Spleen (tissue), 11 donors: Measurements from ENCODE around the gene LGMN. TPM values are rescaled to one million over a fixed set of nuclear protein-coding genes. Genes with fewer than 3 reads are reported as not detected.
"Not testable (repeated sequence)": the region's sequence is repeated elsewhere in the genome, so short reads cannot be mapped to it uniquely, and the experiment has no call there.

Experiments
- DNase-seq: peaks from one replicate; pipeline ENCODE4 v3.0.0-alpha.2; 2020
- H3K27ac ChIP-seq, 8 donors: fragments of 200-600 bp; sonication (generic) in 7 of 8; 1 replicate in 4 of 8; 2 replicates in 4 of 8; pipeline versions ENCODE4 v1.5.0 to v1.8.0; 2016 to 2021; ENCODE audit warnings: inconsistent platforms in 4 of 8, mild to moderate bottlenecking in 4 of 8, moderate library complexity in 1 of 8
- H3K27me3 ChIP-seq, 7 donors: fragments of 200-600 bp; sonication (generic) in 6 of 7; replicated peaks in 1 of 7; 1 replicate in 4 of 7; 2 replicates in 3 of 7; pipeline versions ENCODE4 v1.5.0 to v1.8.0; 2016 to 2021; ENCODE audit warnings: inconsistent platforms in 3 of 7, mild to moderate bottlenecking in 1 of 7
- H3K36me3 ChIP-seq, 6 donors: fragments of 200-600 bp; sonication (generic) in 5 of 6; 1 replicate in 4 of 6; 2 replicates in 2 of 6; pipeline versions ENCODE4 v1.5.0 to v1.8.0; 2016 to 2021; ENCODE audit warnings: inconsistent platforms in 2 of 6
- H3K4me1 ChIP-seq, 6 donors: fragments of 200-600 bp; sonication (generic) in 5 of 6; 1 replicate in 3 of 6; 2 replicates in 3 of 6; pipeline versions ENCODE4 v1.5.0 to v1.8.0; 2016 to 2021; ENCODE audit warnings: inconsistent platforms in 3 of 6
- H3K4me3 ChIP-seq, 8 donors: fragments of 200-600 bp; sonication (generic) in 7 of 8; 1 replicate in 4 of 8; 2 replicates in 4 of 8; pipeline versions ENCODE4 v1.5.0 to v1.8.0; 2016 to 2021; ENCODE audit warnings: inconsistent platforms in 4 of 8, mild to moderate bottlenecking in 4 of 8, moderate library complexity in 2 of 8
- H3K9me3 ChIP-seq, 8 donors: fragments of 200-600 bp; sonication (generic) in 7 of 8; 1 replicate in 4 of 8; 2 replicates in 4 of 8; pipeline versions ENCODE4 v1.5.0 to v1.8.0; 2016 to 2021; ENCODE audit warnings: inconsistent platforms in 4 of 8
- POLR2A ChIP-seq, 3 donors: fragments of 450-650 bp; IDR thresholded peaks; one replicate each; pipeline ENCODE4 v1.5.1; 2017; ENCODE audit warnings: antibody characterized with exemption in 3 of 3, mild to moderate bottlenecking in 1 of 3
- POLR2AphosphoS5 ChIP-seq, 3 donors: sonication (generic); formaldehyde crosslinking; IDR thresholded peaks; one replicate each; pipeline ENCODE4 v1.5.1; 2017; ENCODE audit warnings: antibody characterized with exemption in 3 of 3
- WGBS, 5 donors: extraction: QIAGEN DNeasy Blood & Tissue Kit in 3 of 5; methylation state at CpG; one replicate each; pipeline versions ENCODE4 v1.1.5 to v1.1.7; 2013 to 2018; 5-methylcytosine and 5-hydroxymethylcytosine counted together
- intact Hi-C: fragments of 100-400 bp; cut with DNase I; formaldehyde crosslinking; loops from one replicate; pipeline ENCODE4 v1.15.0; 2023; ENCODE audit warnings: low total_unique reads
- polyA plus RNA-seq, 3 donors: library from polyadenylated mRNA; stranded (reverse); fragments of 200-250 nt; gene quantifications; one replicate each; pipeline ENCODE4 v1.2.1, GENCODE V29; 2013
- total RNA-seq, 7 donors: library from RNA; depleted of rRNA in 3 of 7; stranded (reverse); fragments of >200 nt in 3 of 7; fragmentation: NEBNext Ultra II Directional in 4 of 7; extraction: Animal tissue kit (Norgen Biotek cat#: 25700) in 4 of 7; gene quantifications; one replicate each; pipeline versions ENCODE4 v1.1.0 to v1.2.1, GENCODE V29; 2016 to 2021
- TF ChIP-seq, protein P1 (sequence below), 11 experiments: fragments of 200-600 bp in 7 of 11; fragments of 450-650 bp in 4 of 11; sonication (generic) in 4 of 11; IDR thresholded peaks in 8 of 11; conservative IDR thresholded peaks in 3 of 11; 1 replicate in 7 of 11; 2 replicates in 4 of 11; pipeline versions ENCODE4 v1.4.0 to v1.8.0; 2016 to 2021; ENCODE audit warnings: antibody characterized with exemption in 11 of 11, inconsistent platforms in 4 of 11, mild to moderate bottlenecking in 1 of 11
- donor health status: healthy with polysubstance abuse.
- donor health status: DM: no; HTN: no; CAD: no; lungs with moderate emphysema.
- donor health status: DM: no; HTN: no; CAD: no.
- donor health status: Bipolar disorder and iron deficiency.
- donor health status: healthy.
- donor health status: DM: no; HTN: no; CAD: no.
- donor health status: DM: yes; HTN: yes; CAD: no.

LGMN gene
- total and polyA plus RNA-seq, 10 donors: 56.6 to 270 (median 196) TPM

DNA sequence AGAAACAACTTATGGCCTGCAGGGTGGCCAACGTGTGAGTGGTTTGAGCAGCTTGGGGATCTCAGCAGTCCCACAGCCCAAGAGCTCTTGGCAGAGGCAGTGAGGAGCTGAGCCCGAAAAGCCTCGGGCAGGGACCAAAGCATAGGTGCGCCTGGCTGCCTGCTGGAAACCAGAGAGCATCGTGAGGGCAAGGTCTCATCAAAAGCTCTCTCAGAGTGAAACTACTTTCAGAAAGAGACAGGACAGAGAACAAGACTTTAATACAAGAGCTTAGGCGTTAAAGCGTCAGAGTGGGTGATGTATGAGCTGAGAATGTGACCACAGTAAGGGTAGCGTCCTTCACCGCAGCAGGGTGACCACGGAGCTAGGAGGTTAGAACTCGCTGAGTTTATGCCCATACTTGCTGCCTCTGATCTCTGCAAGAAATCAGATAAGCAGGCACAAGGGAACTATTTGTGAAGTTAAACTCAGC is 30.8 kb downstream of the LGMN start:
- no peaks in the 10 kb centered on the region for H3K4me1 ChIP-seq
- no peak overlapping the region for H3K4me3 ChIP-seq
- WGBS, 5 donors: 71 to 80% (median 76%) methylated on average over 11 of the region's 11 CpGs
- intact Hi-C loops: no loop called here
- H3K9me3 ChIP-seq: no peaks in the 10 kb centered on the region
- no peak overlapping the region for H3K27ac ChIP-seq
- no peak for TF ChIP-seq POLR2A (IDR thresholded peaks at IDR 0.05)
- TF ChIP-seq, protein P1, sequence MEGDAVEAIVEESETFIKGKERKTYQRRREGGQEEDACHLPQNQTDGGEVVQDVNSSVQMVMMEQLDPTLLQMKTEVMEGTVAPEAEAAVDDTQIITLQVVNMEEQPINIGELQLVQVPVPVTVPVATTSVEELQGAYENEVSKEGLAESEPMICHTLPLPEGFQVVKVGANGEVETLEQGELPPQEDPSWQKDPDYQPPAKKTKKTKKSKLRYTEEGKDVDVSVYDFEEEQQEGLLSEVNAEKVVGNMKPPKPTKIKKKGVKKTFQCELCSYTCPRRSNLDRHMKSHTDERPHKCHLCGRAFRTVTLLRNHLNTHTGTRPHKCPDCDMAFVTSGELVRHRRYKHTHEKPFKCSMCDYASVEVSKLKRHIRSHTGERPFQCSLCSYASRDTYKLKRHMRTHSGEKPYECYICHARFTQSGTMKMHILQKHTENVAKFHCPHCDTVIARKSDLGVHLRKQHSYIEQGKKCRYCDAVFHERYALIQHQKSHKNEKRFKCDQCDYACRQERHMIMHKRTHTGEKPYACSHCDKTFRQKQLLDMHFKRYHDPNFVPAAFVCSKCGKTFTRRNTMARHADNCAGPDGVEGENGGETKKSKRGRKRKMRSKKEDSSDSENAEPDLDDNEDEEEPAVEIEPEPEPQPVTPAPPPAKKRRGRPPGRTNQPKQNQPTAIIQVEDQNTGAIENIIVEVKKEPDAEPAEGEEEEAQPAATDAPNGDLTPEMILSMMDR (IDR thresholded peaks at IDR 0.05 in 8 of 11, conservative IDR thresholded peaks at IDR 0.05 in 3 of 11): no peak
- TF ChIP-seq POLR2AphosphoS5 (IDR thresholded peaks at IDR 0.05): no peak
- peaks cover 0 to 46% (median 3%) of the 10 kb centered on the region in 6 donors for H3K36me3 ChIP-seq
- DNase-seq: no peak
- H3K27me3 ChIP-seq: no peaks in the 10 kb centered on the region

DNA sequence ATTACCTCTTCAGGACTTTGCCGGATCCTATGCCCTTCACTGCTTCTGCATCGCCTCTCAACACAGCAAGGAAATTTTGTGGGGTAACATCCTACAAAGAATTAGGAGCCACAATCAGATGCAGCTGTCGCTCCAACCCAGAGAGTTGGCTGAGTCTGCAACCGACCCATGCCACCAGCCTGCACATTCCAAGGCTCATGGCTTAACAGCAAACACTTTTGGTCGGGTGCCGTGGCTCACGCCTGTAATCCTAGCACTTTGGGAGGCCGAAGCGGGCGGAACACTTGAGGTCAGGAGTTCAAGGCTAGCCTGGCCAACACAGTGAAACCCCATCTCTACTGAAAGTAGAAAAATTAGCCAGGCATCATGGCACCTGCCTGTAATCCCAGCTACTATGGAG is 32.3 kb downstream of the LGMN start:
- H3K27ac ChIP-seq: no peak overlapping the region
- H3K27me3 ChIP-seq: no peaks in the 10 kb centered on the region
- H3K9me3 ChIP-seq: no peaks in the 10 kb centered on the region
- DNase-seq: no peak
- H3K4me1 ChIP-seq: no peaks in the 10 kb centered on the region
- WGBS, 5 donors: 90 to 97% (median 94%) methylated on average over 10 of the region's 10 CpGs
- no peak for TF ChIP-seq POLR2AphosphoS5 (IDR thresholded peaks at IDR 0.05)
- TF ChIP-seq, protein P1 (IDR thresholded peaks at IDR 0.05 in 8 of 11, conservative IDR thresholded peaks at IDR 0.05 in 3 of 11): no peak
- no peak for TF ChIP-seq POLR2A (IDR thresholded peaks at IDR 0.05)
- intact Hi-C loops: no loop called here
- no peak overlapping the region for H3K4me3 ChIP-seq
- H3K36me3 ChIP-seq: peaks cover 4 to 60% (median 10%) of the 10 kb centered on the region in 6 donors

DNA sequence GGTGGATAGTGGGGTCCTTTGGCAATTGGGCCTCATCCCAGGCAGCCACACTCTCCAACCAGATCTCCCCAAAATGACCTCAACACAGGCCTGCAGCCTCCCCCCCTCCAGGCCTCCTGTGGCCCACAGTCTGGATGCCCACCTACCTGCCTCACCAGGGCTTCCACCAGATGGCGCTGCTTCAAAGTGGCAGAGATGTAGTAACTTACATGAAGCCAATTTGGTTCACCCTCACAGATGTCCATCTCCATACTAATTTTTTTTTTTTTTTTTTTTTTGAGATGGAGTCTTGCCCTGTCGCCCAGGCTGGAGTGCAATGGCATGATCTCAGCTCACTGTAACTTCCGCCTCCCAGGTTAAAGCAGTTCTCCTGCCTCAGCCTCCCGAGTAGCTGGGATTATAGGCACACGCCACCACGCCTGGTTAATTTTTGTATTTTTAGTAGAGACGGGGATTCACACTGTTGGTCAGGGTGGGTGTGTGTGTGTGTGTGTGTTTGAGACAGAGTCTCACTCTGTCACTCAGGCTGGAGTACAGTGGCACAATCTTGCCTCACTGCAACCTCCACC is 33.6 kb downstream of the LGMN start:
- peak; percentile 92 for DNase-seq
- H3K27me3 ChIP-seq, H3K4me3 ChIP-seq, H3K27ac ChIP-seq, H3K4me1 ChIP-seq, H3K9me3 ChIP-seq: not testable (repeated sequence)
- intact Hi-C loops: loop anchor here (2.0 kb wide), 1 partner anchor 68 kb away; no protein-coding TSS in a partner anchor
- H3K36me3 ChIP-seq: peaks cover 4 to 73% (median 17%) of the 10 kb centered on the region in 6 donors
- TF ChIP-seq, protein P1 (IDR thresholded peaks at IDR 0.05 in 8 of 11, conservative IDR thresholded peaks at IDR 0.05 in 3 of 11): peak; percentile 48 to 84 (median 80)
- peak in 1 of 3 donors; percentile 14 for TF ChIP-seq POLR2AphosphoS5 (IDR thresholded peaks at IDR 0.05)
- WGBS, 5 donors: 70 to 78% (median 72%) methylated on average over 7 of the region's 7 CpGs

DNA sequence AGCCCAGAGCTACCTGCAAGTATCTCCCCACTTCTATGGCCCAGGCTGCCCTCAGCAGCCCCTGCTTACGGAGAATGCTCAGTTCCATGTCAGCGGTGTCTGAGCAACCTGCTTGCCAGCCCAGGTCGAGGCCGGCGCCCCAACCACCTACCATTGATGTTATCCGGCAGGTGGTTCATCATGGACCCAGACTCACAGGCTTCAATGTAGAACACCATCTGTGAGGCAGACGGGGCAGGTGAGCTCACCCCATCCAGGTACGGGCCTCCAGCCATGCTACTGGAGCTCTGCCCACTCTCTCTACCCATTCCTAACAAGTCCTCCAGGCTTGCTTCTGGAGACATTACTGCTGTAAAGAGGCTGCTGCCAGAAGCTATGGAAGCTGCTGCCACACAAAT is 35.8 kb downstream of the LGMN start:
- WGBS, 5 donors: 89 to 100% (median 96%) methylated on average over 2 to 8 of the region's 8 CpGs
- TF ChIP-seq, protein P1 (IDR thresholded peaks at IDR 0.05 in 8 of 11, conservative IDR thresholded peaks at IDR 0.05 in 3 of 11): no peak
- TF ChIP-seq POLR2AphosphoS5 (IDR thresholded peaks at IDR 0.05): peak in 1 of 3 donors; percentile 26
- H3K27ac ChIP-seq: no peak overlapping the region
- H3K9me3 ChIP-seq: no peaks in the 10 kb centered on the region
- intact Hi-C loops: no loop called here
- peaks cover 0 to 6% (median 0%) of the 10 kb centered on the region in 6 donors for H3K4me1 ChIP-seq
- no peak overlapping the region for H3K4me3 ChIP-seq
- DNase-seq: no peak
- H3K36me3 ChIP-seq: peaks cover 4 to 74% (median 18%) of the 10 kb centered on the region in 6 donors
- H3K27me3 ChIP-seq: no peaks in the 10 kb centered on the region
